ACHN (cell line): Measurements from ENCODE around the gene CXCR6.
A peak's percentile ranks its signal among the peaks of the same experiment; 100 is the strongest.

Experiments used
- DNase-seq: peaks from one replicate; pipeline ENCODE4 v3.0.0-alpha.2; 2015
- in situ Hi-C: cut with HindIII; loops from 2 replicates; pipeline ENCODE4 v1.10.0; 2017; ENCODE audit warnings: low sequenced_read_pairs, low pct_ligation_motif_present, low pct_unique_long_range_greater_than_20kb

Gene CXCR6

DNA sequence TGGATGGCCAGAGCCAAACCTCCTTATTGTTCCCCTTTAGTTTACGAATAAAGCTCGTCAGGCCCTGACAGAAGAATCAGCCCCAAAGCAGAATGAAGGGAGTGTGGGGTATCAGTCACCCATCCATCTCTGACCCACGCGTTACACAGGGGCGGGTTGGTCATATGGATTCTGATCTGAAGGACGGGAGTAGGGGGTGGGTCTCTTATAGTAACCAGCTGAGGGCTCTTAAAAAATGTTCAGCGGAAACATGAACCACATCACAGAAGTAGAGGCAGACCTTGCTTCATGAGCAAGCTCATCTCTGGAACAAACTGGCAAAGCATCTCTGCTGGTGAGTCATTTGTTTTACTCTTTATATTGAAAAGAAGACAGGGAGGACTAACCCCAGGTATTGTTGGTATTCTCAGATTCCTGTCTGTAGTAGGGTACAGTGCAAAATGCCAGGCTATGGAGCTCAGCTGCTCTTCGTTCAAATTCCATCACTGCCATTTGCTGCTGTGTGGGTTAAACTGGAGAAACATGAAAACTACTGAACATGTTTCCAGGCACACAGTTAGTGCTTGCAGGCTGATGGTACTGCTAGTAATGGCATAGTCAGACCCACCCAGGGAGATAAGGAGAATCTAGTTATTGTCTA, at the start of gene CXCR6:
Gene CXCR6, plus strand, starts transcription at position 258 of the 640 bp plus-strand sequence. CDS start 3,018 bp downstream, outside the sequence.
- no peak for DNase-seq
- in situ Hi-C loops, result no loop called here

DNA sequence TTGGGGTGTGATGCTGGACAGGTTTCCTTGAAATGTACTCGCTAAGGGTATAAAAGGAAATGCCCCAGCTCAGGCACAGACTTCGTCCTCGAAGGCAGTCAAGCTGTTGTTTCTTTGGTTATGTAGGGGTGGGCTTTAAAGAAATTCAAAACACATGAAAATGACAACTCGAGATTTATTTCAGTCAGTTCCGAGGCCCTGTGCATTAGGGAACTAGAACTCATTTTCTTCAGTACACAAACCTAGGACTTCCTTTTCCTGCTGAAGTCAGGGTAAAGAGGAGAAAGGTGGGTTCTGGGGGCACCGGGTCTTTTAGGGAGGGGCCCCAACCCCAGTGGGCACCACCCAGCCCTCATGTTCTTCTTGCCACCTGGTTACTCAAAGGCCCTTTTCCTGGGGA, 49.2 kb upstream of the CXCR6 start:
- in situ Hi-C loops, result no loop called here
- DNase-seq, result no peak

DNA sequence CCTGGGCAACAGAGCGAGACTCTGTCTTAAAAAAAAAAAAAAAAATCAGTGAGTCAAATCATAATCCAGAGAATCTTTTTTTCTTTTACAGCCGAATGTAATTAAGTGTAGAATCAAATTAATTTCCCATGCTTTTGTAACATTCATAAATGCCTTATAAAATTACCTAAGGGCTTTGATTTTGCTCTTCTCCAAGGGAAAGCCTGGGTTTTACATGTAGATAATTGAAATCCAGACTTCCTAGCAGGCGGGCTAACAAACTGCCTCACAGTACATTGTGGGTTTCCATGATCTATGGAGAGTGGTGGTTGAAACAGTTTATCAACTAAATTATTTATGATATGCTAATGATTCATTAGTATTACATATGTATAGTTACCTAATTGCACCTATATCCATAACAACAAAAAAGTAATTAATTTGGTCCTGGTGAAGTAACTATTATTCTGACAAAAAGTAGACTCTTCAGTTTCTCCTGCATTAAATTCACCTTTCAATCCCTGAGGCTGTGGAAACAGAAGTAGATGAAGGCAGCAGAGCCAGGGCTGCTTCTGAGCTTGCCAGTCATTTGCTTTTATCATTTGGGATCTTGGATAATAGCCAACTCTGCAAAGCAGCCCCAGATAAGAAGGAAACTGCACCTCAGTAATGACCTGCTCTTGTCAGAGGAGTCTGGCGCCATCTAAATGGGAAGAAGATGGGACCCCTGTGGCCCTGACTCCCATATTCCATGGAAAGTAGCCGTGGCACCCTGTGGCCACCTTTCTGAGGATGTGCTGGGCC, 47.4 kb upstream of the CXCR6 start:
- in situ Hi-C loops, result no loop called here
- DNase-seq, result no peak

DNA sequence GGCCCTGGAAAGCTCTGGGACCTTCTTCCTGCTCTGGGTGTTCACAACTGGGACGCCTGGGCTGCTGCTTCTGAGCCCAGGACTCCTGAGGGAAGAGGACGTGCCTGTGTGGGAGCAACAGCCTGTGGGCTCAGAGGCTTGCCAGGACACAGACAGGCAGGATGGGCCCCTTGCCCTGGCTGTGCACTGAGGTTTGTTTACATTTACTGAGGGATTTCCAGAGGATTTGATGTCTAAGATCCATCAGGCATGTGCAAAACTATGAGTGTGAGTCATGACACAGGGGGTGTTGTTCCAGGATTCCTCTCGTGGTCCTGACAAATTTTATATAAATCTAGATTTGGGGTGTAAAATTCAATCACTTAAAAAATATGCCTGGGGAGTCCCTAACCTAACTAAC, 46.3 kb upstream of the CXCR6 start:
- in situ Hi-C loops, result no loop called here
- no peak for DNase-seq

DNA sequence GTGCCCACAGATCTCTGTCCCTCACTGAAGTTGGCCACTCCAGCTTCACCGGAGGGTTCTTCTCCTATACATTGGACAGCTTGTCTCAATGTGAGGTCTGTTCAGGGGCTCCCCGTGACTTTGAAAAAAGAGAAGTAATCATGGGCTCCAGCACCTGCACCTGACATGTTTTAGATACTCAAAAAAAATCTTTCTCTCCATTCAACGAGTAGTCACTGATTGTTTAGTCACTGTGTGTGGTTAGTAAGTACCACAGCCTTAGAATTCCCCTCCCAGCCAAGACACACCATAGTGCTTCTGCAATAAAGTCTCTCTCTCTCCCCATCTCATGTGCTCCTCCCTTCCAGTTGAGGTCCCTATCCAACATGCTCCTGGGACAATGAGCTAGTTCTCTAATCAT, 38.3 kb upstream of the CXCR6 start:
- no peak for DNase-seq
- in situ Hi-C loops, result no loop called here

DNA sequence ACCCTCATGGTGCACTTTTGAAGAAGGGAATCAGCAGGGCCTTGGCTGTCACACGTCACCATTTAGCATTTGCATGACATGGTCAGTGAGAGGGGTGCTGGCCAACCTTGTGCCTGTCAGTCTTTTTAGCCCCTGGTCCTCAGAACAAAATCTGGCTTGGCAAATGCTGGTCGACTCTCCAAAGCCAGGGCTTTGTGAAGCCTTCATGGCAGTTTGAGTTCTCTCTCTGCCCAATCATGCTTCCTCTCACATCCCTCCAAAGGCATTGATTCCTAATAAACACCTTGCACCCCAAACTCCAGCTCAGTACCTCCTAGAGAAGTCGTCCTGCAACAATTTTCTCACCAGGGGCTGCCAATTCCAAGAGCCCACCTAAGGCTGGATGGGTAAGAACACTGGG, 37.5 kb upstream of the CXCR6 start:
- no peak for DNase-seq
- in situ Hi-C loops, result no loop called here

DNA sequence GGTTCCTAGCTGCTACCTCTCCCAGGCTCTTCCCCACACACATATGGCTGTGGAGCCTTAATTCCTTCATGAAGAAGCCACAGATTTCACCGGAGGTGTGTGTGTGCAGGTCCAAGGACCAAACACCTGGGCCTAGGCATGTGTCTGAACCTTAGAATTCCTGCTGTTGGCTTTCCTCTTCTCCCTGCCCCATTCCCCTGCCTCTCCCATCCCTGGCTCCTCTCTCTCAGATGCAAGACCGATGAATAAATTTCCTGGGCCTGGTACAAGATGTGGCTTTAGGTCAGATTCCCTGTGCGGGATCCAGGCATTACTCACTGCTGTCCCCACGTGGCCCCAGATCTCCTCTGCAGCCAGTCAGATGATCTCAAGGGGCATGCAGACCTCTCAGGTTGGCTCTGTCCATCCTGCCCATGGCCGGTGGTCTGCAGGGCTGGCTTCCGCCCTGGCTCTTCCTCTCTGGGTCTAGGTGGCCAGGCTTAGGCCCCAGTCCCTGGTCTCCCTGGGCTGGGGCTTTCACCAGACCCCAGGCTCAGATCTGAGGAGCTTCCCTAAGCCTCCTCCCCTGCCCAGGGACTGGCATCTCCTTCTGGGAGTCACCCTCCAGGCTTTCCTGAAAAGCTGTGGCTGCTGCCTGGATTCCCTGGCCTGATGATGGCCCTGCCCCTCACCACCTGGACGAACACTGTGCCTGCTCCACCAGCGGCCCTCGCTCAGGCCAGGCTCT, 36.4 kb upstream of the CXCR6 start:
- in situ Hi-C loops, result no loop called here
- DNase-seq, result no peak

DNA sequence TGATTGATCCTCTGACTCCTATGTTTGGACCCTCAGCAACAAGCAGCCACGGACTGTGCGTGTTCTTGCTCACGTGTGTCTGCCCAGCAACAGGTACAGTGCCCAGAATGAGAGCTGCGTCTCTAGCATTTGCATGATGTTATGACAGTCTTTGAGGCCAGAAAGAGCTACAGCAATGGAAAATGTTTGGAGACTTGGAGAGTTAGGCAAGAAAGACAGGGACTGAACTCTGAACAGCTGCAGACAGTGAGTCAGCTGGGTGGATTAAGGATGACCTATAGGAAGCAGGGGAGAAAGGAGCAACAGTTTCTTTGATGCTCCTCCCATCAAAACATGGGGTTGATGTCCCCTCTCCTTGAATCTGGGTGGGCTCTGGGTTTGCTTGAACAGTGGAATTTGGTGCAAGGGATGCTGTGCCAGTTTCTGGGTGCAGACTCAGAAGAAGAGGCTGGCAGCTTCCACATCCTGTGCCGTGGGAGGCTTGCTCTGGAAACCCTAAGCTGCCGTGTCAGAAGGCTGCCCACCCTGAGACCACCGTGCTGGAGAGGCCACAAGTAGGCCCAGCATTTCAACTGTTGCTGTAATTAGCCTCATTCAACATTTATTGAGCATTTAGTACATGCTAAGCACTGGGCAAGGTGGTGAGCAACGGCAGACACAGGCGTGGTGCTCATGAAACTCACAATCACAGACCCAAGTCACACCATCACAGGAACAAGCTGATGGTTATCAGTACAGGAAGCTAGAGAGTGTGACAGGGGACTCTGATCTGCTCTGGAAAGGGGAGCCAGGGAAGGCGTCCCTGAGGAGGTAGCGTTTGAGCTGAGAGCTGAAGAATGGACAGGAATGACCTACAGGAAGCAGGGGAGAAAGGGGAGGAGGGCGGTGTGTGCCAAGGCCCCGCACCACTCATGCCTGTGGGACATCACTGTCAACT, 35.2 kb upstream of the CXCR6 start:
- in situ Hi-C loops, result no loop called here
- DNase-seq, result no peak

DNA sequence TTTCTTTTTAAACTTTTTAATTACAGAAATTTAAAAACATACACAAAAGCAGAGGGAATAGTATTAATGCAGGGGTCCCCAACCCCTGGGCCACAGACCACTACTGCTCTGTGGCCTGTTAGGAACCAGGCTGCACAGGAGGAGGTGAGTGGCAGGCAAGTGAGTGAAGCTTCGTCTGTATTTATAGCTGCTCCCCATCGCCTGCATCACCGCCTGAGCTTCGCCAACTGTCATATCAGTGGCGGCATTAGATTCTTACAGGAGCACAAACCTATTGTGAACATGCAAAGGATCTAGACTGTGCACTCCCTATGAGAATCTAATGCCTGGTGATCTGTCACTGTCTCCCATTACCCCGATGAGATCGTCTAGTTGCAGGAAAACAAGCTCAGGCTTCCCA, 34.5 kb upstream of the CXCR6 start:
- in situ Hi-C loops, result no loop called here
- DNase-seq, result no peak

DNA sequence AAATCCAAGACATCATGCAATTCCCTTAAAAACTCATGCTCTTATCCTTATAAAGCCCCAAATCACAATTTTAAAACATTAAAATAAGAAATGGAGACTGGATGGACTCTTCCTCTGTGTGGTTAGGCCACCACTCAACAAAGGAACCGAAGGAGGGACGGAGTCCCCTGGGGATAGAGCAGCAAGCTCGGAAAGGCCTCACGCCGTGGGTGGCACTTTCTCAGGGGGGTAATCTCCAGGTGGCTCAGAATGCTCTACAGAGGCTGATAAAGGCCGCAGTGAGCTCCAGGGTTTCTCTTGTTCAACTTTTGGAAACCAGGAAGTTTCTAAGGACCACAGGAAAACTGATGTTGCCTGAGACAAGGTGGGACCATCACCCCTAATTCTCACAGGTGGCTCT, 33.7 kb upstream of the CXCR6 start:
- in situ Hi-C loops, result no loop called here
- DNase-seq, result no peak

DNA sequence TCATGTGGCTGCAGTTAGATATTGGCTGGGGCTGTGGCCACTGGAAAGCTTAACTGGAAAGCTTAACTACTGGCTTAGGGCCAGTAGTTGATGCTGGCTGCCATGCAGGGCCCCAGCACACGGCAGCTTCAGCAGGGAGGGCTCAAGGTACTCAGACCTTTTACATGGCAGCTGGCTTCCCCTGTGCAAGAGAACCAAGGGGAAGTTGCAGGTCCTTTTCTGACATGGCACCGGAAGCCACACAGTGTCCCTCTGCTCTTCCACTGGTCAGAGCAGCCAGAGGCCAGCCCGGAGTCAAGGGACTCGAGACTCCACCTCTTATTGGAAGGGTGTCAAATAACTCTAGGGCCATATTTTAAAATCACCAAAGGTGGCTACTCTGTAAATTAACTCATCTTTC, 32.4 kb upstream of the CXCR6 start:
- in situ Hi-C loops, result no loop called here
- DNase-seq, result no peak

DNA sequence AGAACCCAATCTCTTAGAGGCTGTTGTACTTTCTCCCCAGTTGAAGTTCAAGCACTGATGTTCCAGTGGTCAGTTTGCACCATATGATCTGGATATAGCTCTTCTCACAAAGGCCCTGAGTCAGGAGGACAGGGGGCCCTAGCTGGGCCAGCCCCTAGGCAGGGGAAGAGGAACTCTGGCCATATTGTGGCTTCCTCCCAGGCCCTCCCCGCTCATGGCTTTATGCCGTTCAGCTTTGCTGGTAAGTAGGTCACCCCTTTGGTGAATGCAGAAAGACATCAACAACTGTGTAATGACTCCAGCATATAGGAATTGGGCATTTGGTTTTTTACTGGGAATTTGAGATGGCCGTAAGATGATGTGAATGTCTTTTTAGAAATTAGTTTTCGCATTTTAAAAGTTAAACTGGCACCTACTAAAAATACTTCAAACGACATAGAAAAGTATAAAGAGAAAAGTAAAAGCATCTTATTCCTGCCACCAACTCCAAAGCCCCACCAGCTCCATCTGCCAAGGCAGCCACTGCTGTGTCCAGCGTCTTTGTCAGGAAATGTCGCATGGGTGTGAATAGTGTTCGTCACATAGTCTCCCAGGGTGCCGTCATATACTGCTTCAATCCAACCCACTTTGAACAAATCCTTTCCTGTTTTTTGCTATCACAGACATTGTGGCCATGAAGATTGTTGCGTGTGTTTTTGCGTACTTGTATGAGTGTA, 31.6 kb upstream of the CXCR6 start:
- no peak for DNase-seq
- in situ Hi-C loops, result no loop called here

DNA sequence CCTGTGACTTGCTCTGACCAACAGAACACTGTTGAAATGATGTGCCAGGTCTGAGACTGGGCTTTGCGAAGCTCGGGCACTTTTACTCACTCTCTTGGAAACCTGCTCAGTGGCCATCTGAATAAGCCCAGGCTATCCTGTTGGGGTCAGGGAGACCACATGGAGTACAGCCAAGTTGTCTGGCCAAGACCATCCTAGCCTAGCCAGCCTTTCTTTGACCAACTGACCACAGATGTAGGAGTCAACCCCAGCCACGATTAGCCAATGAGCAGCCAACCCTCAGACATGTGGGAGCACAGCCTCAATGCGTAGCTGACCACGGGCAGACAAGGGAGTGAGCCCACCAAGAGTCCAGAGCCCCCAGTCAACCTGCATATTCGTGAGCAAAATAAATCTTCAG, 30.8 kb upstream of the CXCR6 start:
- in situ Hi-C loops, result no loop called here
- no peak for DNase-seq

DNA sequence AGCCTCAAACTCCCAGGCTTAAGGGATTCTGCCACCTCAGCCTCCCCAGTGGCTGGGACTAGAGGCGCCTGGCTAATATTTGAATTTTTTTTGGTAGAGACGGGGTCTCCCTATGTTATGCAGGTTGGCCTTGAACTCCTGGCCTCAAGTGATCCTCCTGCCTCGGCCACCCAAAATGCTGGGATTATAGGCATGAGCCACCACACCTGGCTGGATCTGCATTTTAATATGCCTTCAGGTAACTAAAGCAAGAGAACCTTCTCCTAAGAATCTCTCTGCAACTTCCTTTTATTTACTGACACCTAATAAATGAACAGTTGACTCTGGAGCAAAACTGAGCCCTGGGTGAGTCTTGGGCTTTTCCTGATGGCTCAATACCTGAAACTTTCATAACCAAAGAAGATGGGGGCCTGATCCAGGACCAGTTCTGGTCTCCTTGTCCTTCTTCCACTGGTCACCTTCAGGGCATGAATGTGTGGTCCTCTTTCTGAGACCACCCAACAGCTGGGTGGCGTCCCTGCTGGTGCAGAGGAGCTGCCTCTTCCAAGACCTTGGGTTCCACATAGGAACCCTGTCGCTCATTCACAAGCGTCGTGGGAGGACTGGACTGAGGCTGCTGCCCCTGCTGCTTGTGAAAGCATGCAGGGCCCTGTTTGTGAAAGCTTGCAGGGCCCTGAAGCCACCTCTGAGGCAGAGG, 28.8 kb upstream of the CXCR6 start:
- no peak for DNase-seq
- in situ Hi-C loops, result no loop called here

DNA sequence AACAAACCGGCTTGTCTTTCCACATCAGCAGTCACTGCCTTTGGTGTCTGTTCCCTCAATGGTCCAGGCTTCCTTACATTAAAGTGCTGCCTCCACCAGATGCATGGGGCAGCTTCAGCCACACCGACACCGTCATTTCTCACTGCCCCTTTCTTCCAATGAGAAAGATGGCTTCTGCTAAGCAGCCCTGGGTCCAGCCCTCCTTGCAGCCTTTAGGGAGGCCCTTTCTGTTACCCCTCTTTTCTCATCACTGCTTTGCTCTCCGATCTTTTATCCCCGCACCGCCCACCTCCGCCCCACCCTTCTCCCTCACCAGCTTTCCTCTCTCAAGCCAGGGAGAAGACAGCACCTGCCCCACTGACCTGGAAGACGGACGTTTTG, 28.2 kb upstream of the CXCR6 start:
- in situ Hi-C loops, result no loop called here
- DNase-seq, result no peak

DNA sequence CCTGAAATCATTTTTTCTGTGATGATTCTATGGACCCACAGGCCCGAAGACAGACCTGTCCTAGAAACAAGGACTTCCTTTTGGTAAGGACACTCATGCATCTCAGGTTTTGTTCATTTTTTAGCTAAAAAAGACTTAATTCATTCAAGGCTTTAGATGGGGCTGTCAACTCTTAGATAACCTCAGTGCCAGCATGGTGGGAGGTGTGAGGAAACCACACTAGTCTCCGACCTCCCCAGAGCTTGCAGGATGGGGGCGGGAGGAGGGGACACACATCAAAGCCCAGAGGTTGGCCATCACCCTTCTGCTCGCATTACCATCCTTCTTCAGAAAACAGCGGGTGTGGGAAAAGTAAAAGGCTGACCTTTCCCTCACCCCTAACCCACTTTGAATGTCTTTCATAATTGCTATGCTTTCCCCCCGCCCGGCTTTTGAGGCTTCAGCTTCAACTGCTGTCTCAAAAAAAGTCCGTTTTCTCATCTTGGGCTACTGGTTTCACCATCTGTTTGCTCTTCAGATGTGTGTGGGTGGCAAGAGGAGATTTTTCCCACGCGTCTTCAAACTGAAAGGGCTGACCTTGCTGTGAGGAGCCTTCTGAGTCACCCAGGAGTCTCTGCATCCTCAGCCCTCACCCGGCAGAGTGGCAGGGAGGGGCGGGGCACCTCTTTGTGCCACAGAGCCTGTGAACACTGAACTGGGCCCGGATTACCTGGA, 27.6 kb upstream of the CXCR6 start:
- in situ Hi-C loops, result no loop called here
- DNase-seq, result peak; percentile 13
